HepG2 (cell line): ENCODE data around the gene SKIDA1. TPM values are rescaled to one million over a fixed set of nuclear protein-coding genes. Genes with fewer than 3 reads are reported as not detected.

ENCODE experiments used
- AGO2 ChIP-seq: fragments of 200-400 bp; formaldehyde crosslinking; optimal IDR thresholded peaks from 2 replicates; pipeline ENCODE3; 2017; ENCODE audit warnings: mild to moderate bottlenecking, low read depth, low read length, moderate library complexity
- CEBPB ChIP-seq: IDR thresholded peaks from 2 replicates; pipeline ENCODE4 v1.6.1; 2011; ENCODE audit warnings: low read depth, low read length, improper control_type of control experiment, borderline replicate concordance
- CREB1 ChIP-seq, 2 experiments: fragments of 450-650 bp in 1 of 2; IDR thresholded peaks; 2 replicates each; pipeline ENCODE4 v1.6.1; 2016 to 2017; ENCODE audit warnings: control low read depth in 1 of 2, mild to moderate bottlenecking in 1 of 2, missing compliant biosample characterization in 1 of 2, missing genetic modification characterization in 1 of 2
- DR1 ChIP-seq: sonication (generic); formaldehyde crosslinking; IDR thresholded peaks from 2 replicates; pipeline ENCODE4 v1.8.0; 2021; ENCODE audit warnings: mild to moderate bottlenecking, missing genetic modification reagents, inconsistent platforms
- MXD4 ChIP-seq: IDR thresholded peaks from 2 replicates; pipeline ENCODE4 v1.6.1; 2016; ENCODE audit warnings: mild to moderate bottlenecking, missing biosample characterization, missing genetic modification reagents
- PRMT3 ChIP-seq: sonication (generic); formaldehyde crosslinking; IDR thresholded peaks from 2 replicates; pipeline ENCODE4 v1.8.1; 2022; ENCODE audit warnings: low read depth, mild to moderate bottlenecking, moderate library complexity, missing genetic modification reagents, borderline replicate concordance
- SNAI1 ChIP-seq: sonication (generic); formaldehyde crosslinking; IDR thresholded peaks from 2 replicates; pipeline ENCODE4 v1.5.0; 2020; ENCODE audit warnings: mild to moderate bottlenecking, missing genetic modification reagents, borderline replicate concordance
- ZNF547 ChIP-seq: sonication (generic); formaldehyde crosslinking; IDR thresholded peaks from 2 replicates; pipeline ENCODE4 v1.5.1; 2020; ENCODE audit warnings: mild to moderate bottlenecking, missing genetic modification reagents
- ZNF577 ChIP-seq: sonication (generic); formaldehyde crosslinking; IDR thresholded peaks from 2 replicates; pipeline ENCODE4 v1.4.0; 2020; ENCODE audit warnings: mild to moderate bottlenecking, low read depth, missing genetic modification reagents, borderline replicate concordance
- ZNF670 ChIP-seq: sonication (generic); formaldehyde crosslinking; IDR thresholded peaks from 2 replicates; pipeline ENCODE4 v1.8.0; 2022; ENCODE audit warnings: mild to moderate bottlenecking, missing genetic modification reagents, borderline replicate concordance
- ZNF713 ChIP-seq: sonication (generic); formaldehyde crosslinking; IDR thresholded peaks from 2 replicates; pipeline ENCODE4 v1.4.0; 2020; ENCODE audit warnings: mild to moderate bottlenecking, missing genetic modification reagents
- ZNF790 ChIP-seq: sonication (generic); formaldehyde crosslinking; IDR thresholded peaks from 2 replicates; pipeline ENCODE4 v1.8.0; 2022; ENCODE audit warnings: missing genetic modification reagents, mild to moderate bottlenecking, borderline replicate concordance
- polyA plus RNA-seq, 8 experiments: library from polyadenylated mRNA; depleted of rRNA in 3 of 8; stranded (reverse) in 7 of 8; unstranded in 1 of 8; fragments of >200 nt; fragmentation: Illumina TruSeq in 4 of 8; extraction: Trizol in 4 of 8; gene quantifications; 2 replicates each; pipeline versions ENCODE4 v1.2.1 to v1.2.3, GENCODE V29; 2011 to 2016; ENCODE audit warnings: low read depth in 4 of 8, missing spikeins in 1 of 8, mixed read lengths in 1 of 8; ENCODE audit not compliant: insufficient read depth in 1 of 8
- total RNA-seq, 5 experiments: library from RNA; depleted of rRNA; stranded (reverse); fragments of >200 nt; fragmentation: Illumina TruSeq; extraction: Trizol; gene quantifications; 2 replicates each; pipeline ENCODE4 v1.2.3, GENCODE V29; 2016; ENCODE audit warnings: low read depth in 1 of 5
- TF ChIP-seq, protein P1 (sequence below): sonication (generic); formaldehyde crosslinking; conservative IDR thresholded peaks from 2 replicates; pipeline ENCODE4 v1.8.1; 2023; ENCODE audit warnings: missing genetic modification reagents
- TF ChIP-seq, protein P2 (sequence below), 2 experiments: sonication (generic) in 1 of 2; formaldehyde crosslinking in 1 of 2; IDR thresholded peaks; 2 replicates each; pipeline versions ENCODE4 v1.6.1 to v1.9.0; 2014 to 2022; ENCODE audit warnings: antibody characterized with exemption in 1 of 2, borderline replicate concordance in 1 of 2, inconsistent platforms in 1 of 2, low read depth in 1 of 2, missing genetic modification reagents in 1 of 2
- TF ChIP-seq, protein P3 (sequence below): sonication (generic); formaldehyde crosslinking; IDR thresholded peaks from 2 replicates; pipeline ENCODE4 v1.8.0; 2022; ENCODE audit warnings: mild to moderate bottlenecking, missing genetic modification reagents, borderline replicate concordance
- TF ChIP-seq, protein P4 (sequence below): IDR thresholded peaks from 2 replicates; pipeline ENCODE4 v1.6.1; 2016; ENCODE audit warnings: control low read depth

SKIDA1 gene
- total and polyA plus RNA-seq, 2 of the 13 experiments (the other 11 are each of a cell fraction or from before 2014, with no cell fraction given): 0.73 to 1.5 TPM

DNA sequence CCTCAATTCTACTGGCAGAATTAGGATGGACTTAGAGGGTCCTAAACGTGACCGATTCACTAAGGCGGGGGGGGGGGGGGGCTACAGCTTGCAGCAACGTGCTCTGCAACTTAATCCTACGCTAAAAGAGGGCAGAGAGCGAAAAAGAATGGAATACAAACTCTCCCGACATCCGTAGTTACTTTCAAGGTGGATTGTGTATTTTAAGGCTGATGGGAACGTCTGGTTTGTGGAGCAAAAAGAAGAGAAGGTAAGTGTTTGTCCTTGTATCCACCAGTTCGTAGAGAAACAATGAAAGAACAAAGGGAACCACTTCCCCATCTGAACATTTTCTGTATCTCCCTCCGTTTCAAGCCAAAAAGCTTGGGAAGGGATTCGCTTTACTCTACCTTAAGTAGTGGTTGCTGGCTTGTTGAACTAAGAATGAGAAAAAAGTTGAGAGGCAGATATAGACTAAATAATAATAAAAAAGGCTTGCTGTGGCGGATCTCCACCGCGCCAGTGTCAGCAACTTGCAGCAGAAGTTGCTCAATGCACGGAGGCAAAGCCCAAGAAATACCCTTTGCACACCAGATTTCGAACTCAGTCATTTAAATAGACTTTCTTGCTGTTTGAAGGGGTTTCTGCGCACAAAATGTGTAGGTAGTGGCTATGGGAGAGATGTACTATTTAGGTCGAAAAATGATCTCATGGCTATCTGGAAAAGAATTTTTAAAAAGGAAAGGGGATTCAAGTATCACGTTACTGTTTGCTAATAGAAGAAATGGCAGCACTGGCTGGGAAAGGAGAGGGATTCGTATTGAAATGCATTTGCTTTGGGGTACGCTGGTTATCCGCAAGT, 736 bp downstream of the SKIDA1 start (continued):
- TF ChIP-seq ZNF790 (no peak), MXD4 (CRISPR knock-in tag) (no peak), SNAI1 (CRISPR knock-in tag) (no peak), DR1 (CRISPR knock-in tag) (no peak), ZNF547 (CRISPR knock-in tag) (no peak), CREB1 (IDR thresholded peaks at IDR 0.05) (no peak), CREB1 (CRISPR knock-in tag; IDR thresholded peaks at IDR 0.05) (peak; percentile 27; the same call in 1 of the 2 replicates), ZNF577 (no peak; the same call in 1 of the 2 replicates), ZNF670 (CRISPR knock-in tag) (peak; percentile 58), ZNF713 (no peak), CEBPB (peak; percentile 96), AGO2 (no peak), PRMT3 (CRISPR knock-in tag) (no peak)
- TF ChIP-seq, protein P1, sequence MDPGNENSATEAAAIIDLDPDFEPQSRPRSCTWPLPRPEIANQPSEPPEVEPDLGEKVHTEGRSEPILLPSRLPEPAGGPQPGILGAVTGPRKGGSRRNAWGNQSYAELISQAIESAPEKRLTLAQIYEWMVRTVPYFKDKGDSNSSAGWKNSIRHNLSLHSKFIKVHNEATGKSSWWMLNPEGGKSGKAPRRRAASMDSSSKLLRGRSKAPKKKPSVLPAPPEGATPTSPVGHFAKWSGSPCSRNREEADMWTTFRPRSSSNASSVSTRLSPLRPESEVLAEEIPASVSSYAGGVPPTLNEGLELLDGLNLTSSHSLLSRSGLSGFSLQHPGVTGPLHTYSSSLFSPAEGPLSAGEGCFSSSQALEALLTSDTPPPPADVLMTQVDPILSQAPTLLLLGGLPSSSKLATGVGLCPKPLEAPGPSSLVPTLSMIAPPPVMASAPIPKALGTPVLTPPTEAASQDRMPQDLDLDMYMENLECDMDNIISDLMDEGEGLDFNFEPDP (CRISPR knock-in tag): no peak
- TF ChIP-seq, protein P2, sequence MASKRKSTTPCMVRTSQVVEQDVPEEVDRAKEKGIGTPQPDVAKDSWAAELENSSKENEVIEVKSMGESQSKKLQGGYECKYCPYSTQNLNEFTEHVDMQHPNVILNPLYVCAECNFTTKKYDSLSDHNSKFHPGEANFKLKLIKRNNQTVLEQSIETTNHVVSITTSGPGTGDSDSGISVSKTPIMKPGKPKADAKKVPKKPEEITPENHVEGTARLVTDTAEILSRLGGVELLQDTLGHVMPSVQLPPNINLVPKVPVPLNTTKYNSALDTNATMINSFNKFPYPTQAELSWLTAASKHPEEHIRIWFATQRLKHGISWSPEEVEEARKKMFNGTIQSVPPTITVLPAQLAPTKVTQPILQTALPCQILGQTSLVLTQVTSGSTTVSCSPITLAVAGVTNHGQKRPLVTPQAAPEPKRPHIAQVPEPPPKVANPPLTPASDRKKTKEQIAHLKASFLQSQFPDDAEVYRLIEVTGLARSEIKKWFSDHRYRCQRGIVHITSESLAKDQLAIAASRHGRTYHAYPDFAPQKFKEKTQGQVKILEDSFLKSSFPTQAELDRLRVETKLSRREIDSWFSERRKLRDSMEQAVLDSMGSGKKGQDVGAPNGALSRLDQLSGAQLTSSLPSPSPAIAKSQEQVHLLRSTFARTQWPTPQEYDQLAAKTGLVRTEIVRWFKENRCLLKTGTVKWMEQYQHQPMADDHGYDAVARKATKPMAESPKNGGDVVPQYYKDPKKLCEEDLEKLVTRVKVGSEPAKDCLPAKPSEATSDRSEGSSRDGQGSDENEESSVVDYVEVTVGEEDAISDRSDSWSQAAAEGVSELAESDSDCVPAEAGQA (IDR thresholded peaks at IDR 0.05; ENCODE audit: low read depth): no peak
- TF ChIP-seq, protein P2 (CRISPR knock-in tag; IDR thresholded peaks at IDR 0.05; ENCODE audit: borderline replicate concordance): no peak
- TF ChIP-seq, protein P3, sequence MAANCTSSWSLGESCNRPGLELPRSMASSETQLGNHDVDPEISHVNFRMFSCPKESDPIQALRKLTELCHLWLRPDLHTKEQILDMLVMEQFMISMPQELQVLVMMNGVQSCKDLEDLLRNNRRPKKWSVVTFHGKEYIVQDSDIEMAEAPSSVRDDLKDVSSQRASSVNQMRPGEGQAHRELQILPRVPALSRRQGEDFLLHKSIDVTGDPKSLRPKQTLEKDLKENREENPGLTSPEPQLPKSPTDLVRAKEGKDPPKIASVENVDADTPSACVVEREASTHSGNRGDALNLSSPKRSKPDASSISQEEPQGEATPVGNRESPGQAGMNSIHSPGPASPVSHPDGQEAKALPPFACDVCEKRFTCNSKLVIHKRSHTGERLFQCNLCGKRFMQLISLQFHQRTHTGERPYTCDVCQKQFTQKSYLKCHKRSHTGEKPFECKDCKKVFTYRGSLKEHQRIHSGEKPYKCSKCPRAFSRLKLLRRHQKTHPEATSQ (CRISPR knock-in tag): no peak
- TF ChIP-seq, protein P4, sequence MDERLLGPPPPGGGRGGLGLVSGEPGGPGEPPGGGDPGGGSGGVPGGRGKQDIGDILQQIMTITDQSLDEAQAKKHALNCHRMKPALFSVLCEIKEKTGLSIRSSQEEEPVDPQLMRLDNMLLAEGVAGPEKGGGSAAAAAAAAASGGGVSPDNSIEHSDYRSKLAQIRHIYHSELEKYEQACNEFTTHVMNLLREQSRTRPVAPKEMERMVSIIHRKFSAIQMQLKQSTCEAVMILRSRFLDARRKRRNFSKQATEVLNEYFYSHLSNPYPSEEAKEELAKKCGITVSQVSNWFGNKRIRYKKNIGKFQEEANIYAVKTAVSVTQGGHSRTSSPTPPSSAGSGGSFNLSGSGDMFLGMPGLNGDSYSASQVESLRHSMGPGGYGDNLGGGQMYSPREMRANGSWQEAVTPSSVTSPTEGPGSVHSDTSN (CRISPR knock-in tag): no peak
